ENCODE measurements around the gene DIO3.
"Not testable (repeated sequence)": the region's sequence is repeated elsewhere in the genome, so short reads cannot be mapped to it uniquely, and the experiment has no call there.

DIO3 gene

DNA sequence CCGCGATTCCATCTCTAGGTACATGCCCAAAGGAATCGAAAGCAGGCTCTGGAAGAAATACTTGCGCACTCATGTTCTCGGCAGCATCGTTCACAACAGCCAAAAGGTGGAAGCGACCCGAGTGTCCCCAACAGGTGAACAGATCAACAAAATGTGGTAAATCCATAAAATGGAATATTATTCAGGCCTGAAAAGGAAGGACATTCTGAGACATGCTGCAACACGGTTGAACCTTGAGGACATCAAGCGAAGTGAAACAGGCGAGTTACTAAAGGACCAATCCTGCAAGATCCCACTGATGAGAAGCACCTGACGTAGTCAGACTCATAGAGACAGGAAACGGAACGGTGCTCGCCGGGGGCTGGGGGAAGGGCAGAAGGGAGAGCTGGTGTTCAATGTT lies 17.5 kb upstream of the DIO3 start:
- FAIRE-seq: no peak

GRCh38 chr14:101544550-101544949 lies 16.7 kb upstream of the DIO3 start:
- no peak for FAIRE-seq

- no peak for FAIRE-seq
Observed at GRCh38 chr14:101546706-101547105, 14.6 kb upstream of the DIO3 start.

DNA sequence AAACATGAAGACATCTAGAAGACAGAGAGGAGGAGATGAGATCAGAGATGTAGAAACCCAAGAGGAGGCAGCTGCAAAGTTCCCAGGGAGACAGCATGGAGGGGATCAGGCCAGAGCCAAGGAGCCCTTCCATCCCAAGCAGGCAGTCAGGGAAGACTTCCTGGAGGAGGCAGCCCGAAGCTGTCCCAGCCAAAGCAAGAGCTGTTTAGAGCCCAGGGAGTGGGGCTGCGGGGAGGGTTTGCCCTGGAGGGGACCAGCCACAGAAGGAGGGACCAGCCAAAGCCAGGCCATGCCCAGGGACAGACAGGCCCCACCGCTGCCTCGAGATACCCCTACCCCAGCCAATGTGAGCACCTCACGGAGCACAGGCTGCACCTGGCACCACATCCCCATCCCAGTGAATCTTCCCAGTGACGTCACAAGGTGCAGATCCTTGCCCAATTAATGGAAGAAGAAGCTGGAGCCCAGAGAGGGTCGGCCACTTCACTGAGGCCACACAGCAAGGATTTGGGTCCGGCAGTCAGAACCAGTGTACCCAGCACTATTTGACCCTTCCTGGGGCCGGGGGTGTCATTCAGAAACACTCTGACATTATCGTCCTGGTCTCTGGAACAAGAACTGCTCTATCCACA lies 14.1 kb upstream of the DIO3 start:
- FAIRE-seq: no peak

DNA sequence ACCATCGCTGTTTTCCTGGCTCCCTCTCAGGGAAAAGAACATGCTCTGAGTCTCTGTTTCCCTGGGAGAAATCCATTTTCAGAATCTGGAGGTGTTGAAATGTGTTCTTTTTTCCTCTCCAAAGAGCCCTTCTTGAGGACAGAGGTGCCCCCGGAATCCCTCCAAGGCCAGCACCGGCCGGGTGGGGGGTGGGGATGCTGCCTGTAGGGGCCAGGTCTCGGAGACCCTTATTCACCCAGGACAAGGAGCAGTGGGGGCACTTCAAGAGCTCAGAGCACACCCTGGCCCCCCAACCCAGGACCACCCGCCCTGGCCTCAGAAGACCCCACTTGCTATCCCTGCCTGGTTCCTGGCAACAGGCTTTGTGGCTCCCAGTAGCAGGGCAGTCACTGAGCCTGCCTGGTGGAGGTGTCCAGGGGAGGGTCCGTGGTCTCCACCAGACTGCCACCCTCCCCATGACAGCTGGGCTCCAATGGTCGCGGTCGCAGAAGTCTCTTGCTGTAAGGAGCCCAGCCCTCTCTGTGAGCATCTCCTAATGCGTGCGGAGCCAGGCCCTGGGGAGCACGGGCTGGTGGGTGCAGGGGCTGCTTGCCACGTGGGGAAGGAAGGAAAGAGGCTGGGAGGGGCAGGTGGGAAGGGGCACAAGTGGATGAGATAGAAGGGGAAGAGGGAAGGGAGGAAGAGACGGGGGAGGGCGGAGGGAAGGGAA lies 13.2 kb upstream of the DIO3 start:
- FAIRE-seq: no peak

DNA sequence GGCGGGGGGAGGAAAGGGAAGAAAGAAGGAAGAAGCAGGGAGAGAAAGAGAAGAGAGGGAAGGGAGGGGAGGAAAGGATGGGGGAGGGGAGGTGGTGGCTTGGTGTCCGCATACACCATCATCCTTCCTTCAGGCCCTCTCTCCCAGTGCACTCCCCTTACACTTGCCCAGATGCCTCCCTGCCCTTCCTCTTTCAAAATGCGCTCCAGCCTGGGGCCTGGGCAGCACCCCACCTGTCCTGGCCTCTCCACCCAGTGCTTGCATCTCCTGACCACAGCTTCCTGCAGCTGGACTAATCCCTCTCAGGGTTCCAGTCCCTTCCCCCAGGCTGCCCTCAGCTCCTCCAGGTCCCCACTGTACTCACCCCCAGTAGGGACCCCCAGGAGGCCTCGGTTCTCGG lies 12.6 kb upstream of the DIO3 start:
- no peak for FAIRE-seq

- FAIRE-seq: no peak
Observed at GRCh38 chr14:101549154-101549553, 12.1 kb upstream of the DIO3 start.

GRCh38 chr14:101550202-101550912 lies 10.9 kb upstream of the DIO3 start:
- not testable (repeated sequence) for FAIRE-seq

GRCh38 chr14:101551729-101552595 lies 9.3 kb upstream of the DIO3 start:
- FAIRE-seq: no peak

DNA sequence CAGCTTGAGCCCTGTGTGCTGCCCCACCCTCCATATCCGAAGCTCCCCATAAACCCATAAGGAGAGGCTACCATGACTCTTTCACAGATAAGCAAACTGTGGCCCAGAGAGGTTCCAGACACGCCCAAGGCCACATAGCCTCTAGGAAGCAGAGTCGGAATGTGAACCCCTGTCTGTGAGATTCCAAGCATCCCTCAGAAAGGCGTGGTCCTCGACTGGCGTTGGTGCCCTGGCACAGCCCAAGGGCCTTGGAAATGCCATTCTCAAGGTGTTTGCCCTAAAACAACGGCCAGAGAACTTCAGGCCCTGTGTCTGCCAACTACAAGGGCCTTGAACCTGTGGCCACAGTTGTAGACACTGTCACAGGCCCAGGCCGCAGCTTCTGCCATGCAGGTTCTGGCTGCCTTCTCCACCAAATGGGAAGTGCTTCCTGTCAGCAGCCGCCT lies 8.5 kb upstream of the DIO3 start:
- no peak for FAIRE-seq

DNA sequence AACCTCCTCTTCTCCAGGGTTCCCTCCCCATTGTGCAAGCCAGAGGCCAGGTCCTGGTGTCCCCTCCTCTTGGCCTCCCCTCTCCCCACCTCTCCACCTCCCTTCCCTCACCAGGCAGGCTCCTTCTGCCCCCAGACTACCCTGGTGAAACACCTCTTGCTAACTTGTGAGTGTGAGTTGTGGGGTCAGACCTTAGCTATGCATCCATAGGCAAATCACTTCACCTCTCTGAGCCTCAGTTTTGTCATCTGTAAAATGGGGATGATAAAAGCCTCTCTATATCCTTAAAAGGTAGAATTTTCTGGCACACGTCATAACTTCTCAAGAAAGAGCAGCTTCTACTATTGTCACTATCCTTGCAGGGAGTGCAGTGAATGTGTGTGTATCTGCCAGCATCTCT lies 7.9 kb upstream of the DIO3 start:
- no peak for FAIRE-seq

DNA sequence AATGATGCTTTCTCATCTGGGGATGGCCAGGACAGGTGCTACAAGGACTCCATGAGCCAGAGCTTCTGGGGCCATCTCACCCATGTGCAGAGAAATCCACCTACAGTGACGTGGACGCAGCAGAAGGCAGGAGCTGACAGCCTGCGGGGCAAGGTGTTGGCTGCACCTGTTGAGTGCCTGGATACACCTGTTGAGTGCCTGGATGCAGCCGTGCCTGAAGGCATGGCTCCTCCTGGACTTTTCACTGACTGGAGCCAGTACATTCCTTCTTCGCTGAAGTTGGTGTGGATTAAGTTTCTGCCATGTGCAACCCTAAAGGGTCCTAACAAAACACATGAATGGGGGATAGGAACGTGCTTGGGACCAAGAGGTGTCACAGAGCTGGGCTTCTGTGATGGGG lies 7.4 kb upstream of the DIO3 start:
- FAIRE-seq: no peak

GRCh38 chr14:101554991-101555668 lies 6.2 kb upstream of the DIO3 start:
- no peak for FAIRE-seq

GRCh38 chr14:101555669-101556043 lies 5.6 kb upstream of the DIO3 start:
- not testable (repeated sequence) for FAIRE-seq

GRCh38 chr14:101556131-101556530 lies 5.2 kb upstream of the DIO3 start:
- FAIRE-seq: no peak

- FAIRE-seq: no peak
Observed at GRCh38 chr14:101556566-101557320, 4.6 kb upstream of the DIO3 start.

- FAIRE-seq: no peak
Observed at GRCh38 chr14:101557321-101557695, 4.0 kb upstream of the DIO3 start.

GRCh38 chr14:101557811-101558738 lies 3.2 kb upstream of the DIO3 start:
- no peak for FAIRE-seq

DNA sequence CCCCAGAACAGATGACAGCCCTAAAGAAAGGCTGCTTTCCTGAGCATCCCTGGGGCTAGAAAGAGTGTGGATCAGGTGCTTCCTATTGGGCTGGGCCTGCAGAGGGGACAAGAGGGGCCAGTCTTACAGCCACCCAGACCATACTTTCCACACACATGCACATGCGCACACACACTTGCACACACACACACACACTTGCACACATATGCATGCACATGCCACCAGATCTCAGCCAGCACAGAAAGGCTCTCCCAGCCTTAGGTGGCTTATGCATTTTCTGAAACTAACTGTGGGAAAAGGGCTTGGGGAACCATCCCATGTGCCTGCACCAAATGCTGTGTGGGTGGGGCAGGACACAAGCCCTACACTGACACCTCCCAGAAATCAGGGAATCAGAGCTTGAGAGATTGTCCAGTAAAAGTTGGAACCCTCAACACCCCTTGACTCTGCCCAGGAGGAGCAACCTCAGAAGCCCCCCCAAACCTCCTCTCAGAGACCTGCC lies 2.5 kb upstream of the DIO3 start:
- FAIRE-seq: no peak

GRCh38 chr14:101559250-101559623 lies 2.1 kb upstream of the DIO3 start:
- FAIRE-seq: no peak
